C4-2B (cell line): Measurements from ENCODE around the gene ANKS1B.

Experiments
- ZFX ChIP-seq: fragments of 450-650 bp; IDR thresholded peaks from 2 replicates; pipeline ENCODE4 v1.6.1; 2017
- TF ChIP-seq, protein P1 (sequence below): fragments of 450-650 bp; conservative IDR thresholded peaks from 2 replicates; pipeline ENCODE4 v1.5.1; 2017; ENCODE audit warnings: mild to moderate bottlenecking

DNA sequence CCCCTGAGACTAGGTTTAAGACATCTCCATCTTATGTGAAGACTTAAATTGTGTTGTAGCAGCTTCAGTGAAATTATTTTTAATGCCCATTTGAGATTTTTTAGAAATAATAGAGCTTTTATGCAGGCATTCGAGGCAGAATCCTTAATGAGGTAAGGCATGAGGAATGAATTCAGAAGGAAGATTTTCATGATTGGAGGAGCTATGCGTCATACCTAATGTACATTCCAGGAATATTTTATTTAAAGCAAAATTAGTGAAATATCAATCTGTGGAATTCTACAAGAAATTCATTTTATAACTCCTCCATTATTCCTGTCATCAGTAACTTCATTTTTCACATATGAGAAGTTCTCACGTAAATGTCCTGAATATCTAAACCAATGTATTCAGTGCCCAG lies 373.1 kb downstream of the ANKS1B start:
- TF ChIP-seq, protein P1, sequence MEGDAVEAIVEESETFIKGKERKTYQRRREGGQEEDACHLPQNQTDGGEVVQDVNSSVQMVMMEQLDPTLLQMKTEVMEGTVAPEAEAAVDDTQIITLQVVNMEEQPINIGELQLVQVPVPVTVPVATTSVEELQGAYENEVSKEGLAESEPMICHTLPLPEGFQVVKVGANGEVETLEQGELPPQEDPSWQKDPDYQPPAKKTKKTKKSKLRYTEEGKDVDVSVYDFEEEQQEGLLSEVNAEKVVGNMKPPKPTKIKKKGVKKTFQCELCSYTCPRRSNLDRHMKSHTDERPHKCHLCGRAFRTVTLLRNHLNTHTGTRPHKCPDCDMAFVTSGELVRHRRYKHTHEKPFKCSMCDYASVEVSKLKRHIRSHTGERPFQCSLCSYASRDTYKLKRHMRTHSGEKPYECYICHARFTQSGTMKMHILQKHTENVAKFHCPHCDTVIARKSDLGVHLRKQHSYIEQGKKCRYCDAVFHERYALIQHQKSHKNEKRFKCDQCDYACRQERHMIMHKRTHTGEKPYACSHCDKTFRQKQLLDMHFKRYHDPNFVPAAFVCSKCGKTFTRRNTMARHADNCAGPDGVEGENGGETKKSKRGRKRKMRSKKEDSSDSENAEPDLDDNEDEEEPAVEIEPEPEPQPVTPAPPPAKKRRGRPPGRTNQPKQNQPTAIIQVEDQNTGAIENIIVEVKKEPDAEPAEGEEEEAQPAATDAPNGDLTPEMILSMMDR: no peak
- no peak for TF ChIP-seq ZFX
